ENCODE data around the gene GRM3. TPM values are rescaled to one million over a fixed set of nuclear protein-coding genes. Genes with fewer than 3 reads are reported as not detected.

GRM3 gene
- total RNA-seq, 1 donor = not detected

- no peak for DNase-seq (ENCODE audit: low read depth)
- TF ChIP-seq CTCF (IDR thresholded peaks at IDR 0.05; ENCODE audit: insufficient read depth, low read length) = no peak
- no peak overlapping the region for H3K4me3 ChIP-seq (ENCODE audit: low read depth, low read length)
Measured at GRCh38 chr7:86689363-86689762, 45.7 kb downstream of the GRM3 start.

GRCh38 chr7:86692755-86693154, 49.0 kb downstream of the GRM3 start:
- TF ChIP-seq CTCF (IDR thresholded peaks at IDR 0.05; ENCODE audit: insufficient read depth, low read length) = no peak
- H3K4me3 ChIP-seq (ENCODE audit: low read depth, low read length) = no peak overlapping the region
- no peak for DNase-seq (ENCODE audit: low read depth)

GRCh38 chr7:86706406-86706805, 62.7 kb downstream of the GRM3 start:
- no peak for TF ChIP-seq CTCF (IDR thresholded peaks at IDR 0.05; ENCODE audit: insufficient read depth, low read length)
- no peak overlapping the region for H3K4me3 ChIP-seq (ENCODE audit: low read depth, low read length)
- no peak for DNase-seq (ENCODE audit: low read depth)

GRCh38 chr7:86708031-86708680, 64.4 kb downstream of the GRM3 start:
- DNase-seq (ENCODE audit: low read depth) = no peak
- TF ChIP-seq CTCF (IDR thresholded peaks at IDR 0.05; ENCODE audit: insufficient read depth, low read length) = no peak
- H3K4me3 ChIP-seq (ENCODE audit: low read depth, low read length) = no peak overlapping the region

- no peak for TF ChIP-seq CTCF (IDR thresholded peaks at IDR 0.05; ENCODE audit: insufficient read depth, low read length)
- DNase-seq (ENCODE audit: low read depth) = no peak
- H3K4me3 ChIP-seq (ENCODE audit: low read depth, low read length) = no peak overlapping the region
Measured at GRCh38 chr7:86720306-86720705, 76.6 kb downstream of the GRM3 start.

- TF ChIP-seq CTCF (IDR thresholded peaks at IDR 0.05; ENCODE audit: insufficient read depth, low read length) = no peak
- H3K4me3 ChIP-seq (ENCODE audit: low read depth, low read length) = no peak overlapping the region
- DNase-seq (ENCODE audit: low read depth) = peak; percentile 2
Measured at GRCh38 chr7:86733783-86734182, 90.1 kb downstream of the GRM3 start.
